Central memory CD8-positive, alpha-beta T cell (primary cell): ENCODE measurements around the gene CLMN.
"Not testable (repeated sequence)": the region's sequence is repeated elsewhere in the genome, so short reads cannot be mapped to it uniquely, and the experiment has no call there.

Experiments used
- ATAC-seq: fragments of 150-1000 bp; cut with Tn5 transposase; replicated peaks from 2 replicates; pipeline ENCODE4 v1.10.0; 2022; ENCODE audit warnings: mild to moderate bottlenecking, moderate FRiP score, moderate number of reproducible peaks; ENCODE audit not compliant: poor library complexity, severe bottlenecking; ENCODE audit errors: extremely low read depth
- DNase-seq, 2 donors: peaks; one replicate each; pipeline ENCODE4 v3.0.0; 2021; ENCODE audit warnings: low spot score in 2 of 2
- H3K27ac Mint-ChIP-seq: one replicate; pipeline ENCODE4 v1.8.0; 2022; ENCODE audit warnings: low read depth, mild to moderate bottlenecking, moderate library complexity, mixed read lengths
- H3K27me3 Mint-ChIP-seq: one replicate; pipeline ENCODE4 v1.8.0; 2022; ENCODE audit warnings: mixed read lengths
- H3K36me3 Mint-ChIP-seq: one replicate; pipeline ENCODE4 v1.8.0; 2022; ENCODE audit warnings: mild to moderate bottlenecking, moderate library complexity, mixed read lengths; ENCODE audit not compliant: insufficient read depth
- H3K4me1 Mint-ChIP-seq: one replicate; pipeline ENCODE4 v1.8.0; 2022; ENCODE audit warnings: mixed read lengths
- H3K4me3 Mint-ChIP-seq: one replicate; pipeline ENCODE4 v1.8.0; 2022; ENCODE audit warnings: mild to moderate bottlenecking, moderate library complexity, mixed read lengths
- H3K9me3 Mint-ChIP-seq: one replicate; pipeline ENCODE4 v1.8.0; 2022; ENCODE audit warnings: mixed read lengths

The CLMN gene

DNA sequence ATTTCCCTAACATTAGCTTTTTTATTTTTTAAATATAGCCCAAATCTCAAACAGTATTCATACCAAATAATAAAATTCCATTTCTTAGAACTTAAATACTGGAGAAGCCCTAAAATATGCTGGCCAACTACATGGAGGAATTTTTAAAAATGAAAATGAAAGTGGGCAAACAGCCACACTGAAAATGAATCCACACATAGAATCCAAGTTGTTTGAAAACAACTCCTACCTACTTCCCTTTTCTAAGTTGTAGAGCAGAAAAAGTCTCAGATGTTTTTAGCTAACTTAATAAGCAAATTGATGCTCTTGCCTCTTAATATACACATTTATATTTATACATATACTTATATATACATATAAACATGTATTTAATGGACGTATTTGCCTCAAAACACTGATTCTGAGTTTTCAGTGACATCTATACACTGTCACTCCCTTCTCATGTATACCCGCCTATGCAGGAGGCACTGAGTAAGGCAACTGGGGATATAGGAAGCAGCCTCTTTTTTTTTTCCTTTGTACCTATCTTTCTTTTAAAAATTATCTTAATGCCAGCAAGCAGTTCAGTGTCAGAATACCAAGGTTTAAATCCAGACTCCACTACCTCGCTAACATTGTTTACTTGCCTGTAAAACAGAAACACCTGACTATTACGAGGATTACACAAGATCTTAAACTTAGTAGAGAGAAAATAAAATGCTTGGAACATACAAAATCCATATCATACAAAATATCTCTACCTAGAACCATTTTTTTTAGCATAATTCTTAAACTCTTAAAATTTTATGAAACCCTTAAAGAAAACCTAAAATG, 175.7 kb downstream of the CLMN start:
- H3K4me1 Mint-ChIP-seq, result peaks cover 76% of the 10 kb centered on the region
- DNase-seq (no peak), ATAC-seq (no peak)
- peaks cover 3% of the 10 kb centered on the region for H3K36me3 Mint-ChIP-seq
- no peak overlapping the region for H3K4me3 Mint-ChIP-seq
- peaks cover 8% of the 10 kb centered on the region for H3K9me3 Mint-ChIP-seq
- H3K27ac Mint-ChIP-seq, result no peak overlapping the region
- H3K27me3 Mint-ChIP-seq, result no peaks in the 10 kb centered on the region

DNA sequence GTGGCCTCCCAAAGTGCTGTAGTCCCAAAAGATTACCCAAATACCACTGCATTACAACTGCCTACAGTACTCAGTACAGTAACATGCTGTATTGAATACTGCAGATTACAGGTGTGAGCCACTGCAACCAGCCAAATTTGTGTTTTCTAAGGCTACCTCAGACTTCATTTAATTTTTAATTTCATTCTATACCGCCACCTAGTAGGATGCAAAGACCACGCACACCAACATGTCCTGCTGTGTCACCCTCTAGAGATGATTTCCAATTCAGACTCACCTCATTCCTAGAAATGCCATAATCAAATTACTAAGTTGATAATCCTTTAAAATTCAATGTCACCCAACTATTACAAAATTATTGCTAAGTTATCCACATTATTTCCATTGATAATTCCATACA, 177.5 kb downstream of the CLMN start:
- Mint-ChIP-seq H3K27me3 (no peaks in the 10 kb centered on the region), H3K4me3 (no peak overlapping the region), H3K9me3 (peaks cover 8% of the 10 kb centered on the region), H3K36me3 (peaks cover 6% of the 10 kb centered on the region), H3K4me1 (peaks cover 68% of the 10 kb centered on the region), H3K27ac (peak overlapping the region; percentile 46)
- no peak for DNase-seq
- ATAC-seq, result no peak

GRCh38 chr14:95141684-95142083, 178.0 kb downstream of the CLMN start:
- DNase-seq (no peak), ATAC-seq (no peak)
- Mint-ChIP-seq H3K4me3 (no peak overlapping the region), H3K27me3 (no peaks in the 10 kb centered on the region), H3K4me1 (peaks cover 68% of the 10 kb centered on the region), H3K27ac (peak overlapping the region; percentile 46), H3K9me3 (peaks cover 8% of the 10 kb centered on the region), H3K36me3 (peaks cover 9% of the 10 kb centered on the region)

- Mint-ChIP-seq H3K4me3 (no peak overlapping the region), H3K27ac (peak overlapping the region; percentile 15), H3K27me3 (no peaks in the 10 kb centered on the region), H3K9me3 (peaks cover 7% of the 10 kb centered on the region), H3K36me3 (peaks cover 12% of the 10 kb centered on the region), H3K4me1 (peaks cover 68% of the 10 kb centered on the region)
- DNase-seq (no peak), ATAC-seq (no peak)
Measured at GRCh38 chr14:95140060-95140858, 179.4 kb downstream of the CLMN start.

- no peak for ATAC-seq
- H3K27ac Mint-ChIP-seq, result peak overlapping the region; percentile 62
- no peak overlapping the region for H3K4me3 Mint-ChIP-seq
- no peaks in the 10 kb centered on the region for H3K27me3 Mint-ChIP-seq
- H3K36me3 Mint-ChIP-seq, result peaks cover 9% of the 10 kb centered on the region
- no peaks in the 10 kb centered on the region for H3K9me3 Mint-ChIP-seq
- DNase-seq, result no peak
- peaks cover 67% of the 10 kb centered on the region for H3K4me1 Mint-ChIP-seq
Measured at GRCh38 chr14:95138876-95139275, 180.8 kb downstream of the CLMN start.

DNA sequence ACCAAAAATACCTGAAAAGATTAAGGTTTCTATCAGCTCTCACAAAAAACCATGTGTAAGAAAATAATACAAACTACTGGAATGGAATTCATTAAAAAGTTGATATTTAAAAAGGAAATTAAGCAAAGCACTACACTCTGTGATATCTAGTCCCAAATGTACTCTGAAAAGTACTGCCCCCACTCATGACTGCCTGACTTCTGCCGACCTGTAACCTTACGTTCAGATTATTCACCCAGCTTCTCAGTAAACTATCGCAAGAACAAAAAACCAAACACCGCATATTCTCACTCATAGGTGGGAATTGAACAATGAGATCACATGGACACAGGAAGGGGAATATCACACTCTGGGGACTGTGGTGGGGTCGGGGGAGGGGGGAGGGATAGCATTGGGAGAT, 181.3 kb downstream of the CLMN start:
- not testable (repeated sequence) for DNase-seq, H3K27me3 Mint-ChIP-seq, H3K4me3 Mint-ChIP-seq, H3K9me3 Mint-ChIP-seq, H3K36me3 Mint-ChIP-seq, H3K27ac Mint-ChIP-seq, ATAC-seq
- H3K4me1 Mint-ChIP-seq, result peaks cover 66% of the 10 kb centered on the region

GRCh38 chr14:95137804-95138167, 181.9 kb downstream of the CLMN start:
- peak overlapping the region; percentile 78 for H3K27ac Mint-ChIP-seq
- DNase-seq (no peak), ATAC-seq (no peak)
- no peaks in the 10 kb centered on the region for H3K9me3 Mint-ChIP-seq
- peaks cover 66% of the 10 kb centered on the region for H3K4me1 Mint-ChIP-seq
- no peak overlapping the region for H3K4me3 Mint-ChIP-seq
- no peaks in the 10 kb centered on the region for H3K27me3 Mint-ChIP-seq
- H3K36me3 Mint-ChIP-seq, result peaks cover 14% of the 10 kb centered on the region

DNA sequence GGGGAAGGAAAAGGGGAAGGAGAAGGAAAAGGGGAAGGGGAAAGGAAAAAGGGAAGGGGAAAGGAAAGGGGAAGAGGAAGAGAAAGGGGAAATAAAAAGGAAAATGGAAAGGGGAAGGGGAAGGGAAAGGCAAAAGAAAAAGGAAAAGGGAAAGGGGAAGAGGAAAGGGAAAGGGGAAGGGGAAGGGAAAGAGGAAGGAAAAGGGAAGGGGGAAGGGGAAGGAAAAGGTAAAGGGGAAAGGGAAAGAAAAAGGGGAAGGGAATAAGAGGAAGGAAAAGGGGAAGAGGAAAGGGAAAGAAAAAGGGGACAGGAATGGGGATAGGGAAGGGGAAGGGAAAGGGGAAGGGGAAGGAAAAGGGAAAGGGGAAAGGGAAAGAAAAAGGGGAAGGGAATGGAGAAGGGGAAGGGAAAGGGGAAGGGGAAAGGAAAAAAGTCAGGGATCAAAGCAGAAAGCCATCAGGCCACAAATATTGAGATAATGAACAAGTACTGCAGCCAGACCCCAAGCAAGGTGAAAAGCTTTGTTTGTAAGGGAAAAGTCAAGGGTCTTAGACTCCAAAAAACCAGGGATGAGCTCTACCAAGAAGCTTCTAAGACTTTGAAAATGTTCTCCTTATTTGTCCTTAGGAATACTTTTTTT, 182.4 kb downstream of the CLMN start:
- Mint-ChIP-seq H3K4me1 (peaks cover 63% of the 10 kb centered on the region), H3K27me3 (no peaks in the 10 kb centered on the region), H3K4me3 (no peak overlapping the region), H3K27ac (peak overlapping the region; percentile 78), H3K36me3 (peaks cover 16% of the 10 kb centered on the region), H3K9me3 (no peaks in the 10 kb centered on the region)
- DNase-seq (no peak), ATAC-seq (no peak)

GRCh38 chr14:95136631-95137030, 183.1 kb downstream of the CLMN start:
- H3K4me3 Mint-ChIP-seq, result no peak overlapping the region
- no peak overlapping the region for H3K27ac Mint-ChIP-seq
- ATAC-seq (no peak), DNase-seq (no peak)
- H3K9me3 Mint-ChIP-seq, result no peaks in the 10 kb centered on the region
- peaks cover 20% of the 10 kb centered on the region for H3K36me3 Mint-ChIP-seq
- peaks cover 58% of the 10 kb centered on the region for H3K4me1 Mint-ChIP-seq
- no peaks in the 10 kb centered on the region for H3K27me3 Mint-ChIP-seq

GRCh38 chr14:95134304-95134933, 185.3 kb downstream of the CLMN start:
- Mint-ChIP-seq H3K27ac (no peak overlapping the region), H3K36me3 (peaks cover 34% of the 10 kb centered on the region), H3K9me3 (no peaks in the 10 kb centered on the region), H3K4me1 (peaks cover 47% of the 10 kb centered on the region), H3K4me3 (no peak overlapping the region), H3K27me3 (no peaks in the 10 kb centered on the region)
- ATAC-seq (no peak), DNase-seq (no peak)

GRCh38 chr14:95133282-95133681, 186.4 kb downstream of the CLMN start:
- Mint-ChIP-seq H3K9me3 (no peaks in the 10 kb centered on the region), H3K27me3 (no peaks in the 10 kb centered on the region), H3K36me3 (peaks cover 37% of the 10 kb centered on the region), H3K4me3 (no peak overlapping the region), H3K4me1 (peaks cover 41% of the 10 kb centered on the region), H3K27ac (no peak overlapping the region)
- no peak for DNase-seq
- no peak for ATAC-seq

DNA sequence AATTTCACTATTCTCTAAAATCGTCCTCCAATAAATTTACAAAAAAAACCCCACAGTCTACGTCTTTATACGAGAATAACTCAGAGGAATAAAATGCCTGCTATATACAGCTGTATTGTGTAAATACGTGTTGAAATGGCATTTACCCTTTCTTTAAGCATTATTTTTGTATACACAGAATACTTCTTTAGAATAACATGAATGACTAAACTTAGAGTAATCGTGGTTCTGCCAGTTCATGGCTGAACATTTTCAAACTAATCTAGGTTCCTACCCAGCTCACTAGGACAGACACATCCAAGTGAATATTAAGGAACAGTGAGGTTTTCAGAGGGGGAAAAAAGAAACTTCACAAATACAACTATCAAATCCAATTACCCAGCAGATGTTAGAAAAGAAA, 186.9 kb downstream of the CLMN start:
- Mint-ChIP-seq H3K4me3 (no peak overlapping the region), H3K9me3 (no peaks in the 10 kb centered on the region), H3K27me3 (no peaks in the 10 kb centered on the region), H3K27ac (peak overlapping the region; percentile 7), H3K36me3 (peaks cover 38% of the 10 kb centered on the region), H3K4me1 (peaks cover 41% of the 10 kb centered on the region)
- ATAC-seq (no peak), DNase-seq (no peak)
